Endothelial cell of umbilical vein (primary cell): ENCODE data around the gene MBLAC2. TPM values are rescaled to one million over a fixed set of nuclear protein-coding genes. Genes with fewer than 3 reads are reported as not detected.

Source experiments
- BruUV-seq: library from RNA; stranded (reverse); fragments of 400-500 nt; replicated peaks from 2 replicates; lab custom pipeline; 2021; lab: Mats Ljungman, UMichigan
- CTCF ChIA-PET: fragments of 300-600, 350-600 bp; sonication (Branson Sonifier 250); formaldehyde crosslinking; loops from one replicate; lab custom pipeline; 2021; ENCODE audit warnings: antibody characterized with exemption, inconsistent platforms; lab: Charles Lee
- POLR2A ChIA-PET: fragments of 300-600, 350-600 bp; sonication (Branson Sonifier 250); formaldehyde crosslinking; loops from one replicate; lab custom pipeline; 2021; ENCODE audit warnings: antibody characterized with exemption, inconsistent platforms; lab: Charles Lee
- DNase-seq: peaks from one replicate; pipeline ENCODE4 v3.0.0-alpha.2; 2011; ENCODE audit warnings: low read depth, low spot score
- FAIRE-seq: peaks from 2 replicates; lab custom pipeline; 2011; peaks lifted over from hg19 to GRCh38; lab: Jason Lieb, UNC
- H2AFZ ChIP-seq: 2 replicates; pipeline ENCODE4 v1.6.0; 2012; ENCODE audit warnings: low read depth, low read length, control low read depth, inconsistent platforms
- H3K27ac ChIP-seq: 2 replicates; pipeline ENCODE4 v1.5.1; 2011; ENCODE audit warnings: low read depth, mild to moderate bottlenecking, control low read depth, low read length, moderate library complexity; ENCODE audit not compliant: insufficient read depth
- H3K27me3 ChIP-seq, 2 experiments: 2 replicates each; pipeline versions ENCODE4 v1.6.0 to v1.6.1; 2011; ENCODE audit warnings: low read length in 2 of 2, mixed read lengths in 1 of 2; ENCODE audit not compliant: control insufficient read depth in 2 of 2, insufficient read depth in 2 of 2
- H3K36me3 ChIP-seq, 2 experiments: 2 replicates in 1 of 2; 3 replicates in 1 of 2; pipeline ENCODE4 v1.5.1; 2011; ENCODE audit warnings: low read length in 2 of 2, mild to moderate bottlenecking in 1 of 2, moderate library complexity in 1 of 2; ENCODE audit not compliant: control insufficient read depth in 2 of 2, insufficient read depth in 2 of 2; ENCODE audit errors: extremely low read depth in 1 of 2
- H3K4me1 ChIP-seq: 3 replicates; pipeline ENCODE4 v1.5.1; 2011; ENCODE audit warnings: mild to moderate bottlenecking, low read length; ENCODE audit not compliant: control insufficient read depth, insufficient read depth; ENCODE audit errors: extremely low read depth
- H3K4me2 ChIP-seq: 2 replicates; pipeline ENCODE4 v1.6.1; 2011; ENCODE audit warnings: low read length, control low read depth, mixed read lengths; ENCODE audit not compliant: insufficient read depth
- H3K4me3 ChIP-seq, 3 experiments: fragments of 200-600 bp in 1 of 3; sonication (generic), shearing (Covaris generic) in 1 of 3; replicated peaks in 1 of 3; 2 replicates each; pipeline ENCODE4 v1.5.1; 2011 to 2016; ENCODE audit warnings: control low read depth in 3 of 3, low read length in 3 of 3, mild to moderate bottlenecking in 2 of 3, inconsistent platforms in 1 of 3, low read depth in 1 of 3, moderate library complexity in 1 of 3; ENCODE audit not compliant: insufficient read depth in 1 of 3
- H3K79me2 ChIP-seq: 2 replicates; pipeline ENCODE4 v1.6.0; 2012; ENCODE audit warnings: low read length, inconsistent platforms; ENCODE audit not compliant: control insufficient read depth, insufficient read depth
- H3K9ac ChIP-seq: replicated peaks from 2 replicates; pipeline ENCODE3; 2011; ENCODE audit warnings: low read length, control low read depth; ENCODE audit not compliant: insufficient read depth; ENCODE audit errors: extremely low read depth
- H3K9me1 ChIP-seq: replicated peaks from 3 replicates; pipeline ENCODE4 v1.6.0; 2011; ENCODE audit warnings: mild to moderate bottlenecking, low read length; ENCODE audit not compliant: control insufficient read depth, insufficient read depth; ENCODE audit errors: extremely low read depth
- H3K9me3 ChIP-seq: replicated peaks from 2 replicates; pipeline ENCODE4 v1.5.1; 2012; ENCODE audit warnings: low read length, inconsistent platforms; ENCODE audit not compliant: control insufficient read depth, insufficient read depth
- H4K20me1 ChIP-seq: replicated peaks from 2 replicates; pipeline ENCODE3; 2011; ENCODE audit warnings: mild to moderate bottlenecking, low read length; ENCODE audit not compliant: control insufficient read depth, insufficient read depth; ENCODE audit errors: extremely low read depth
- EZH2 ChIP-seq: IDR thresholded peaks from 2 replicates; pipeline ENCODE4 v1.6.1; 2012; ENCODE audit warnings: borderline replicate concordance, low read depth, mild to moderate bottlenecking, moderate library complexity, low read length, inconsistent platforms; ENCODE audit not compliant: severe bottlenecking
- FOS ChIP-seq: IDR thresholded peaks from 2 replicates; pipeline ENCODE4 v1.6.1; 2011; ENCODE audit warnings: mild to moderate bottlenecking, low read length, moderate library complexity, borderline replicate concordance; ENCODE audit not compliant: insufficient read depth
- GATA2 ChIP-seq: IDR thresholded peaks from 2 replicates; pipeline ENCODE4 v1.7.0; 2011; ENCODE audit warnings: low read depth, mild to moderate bottlenecking, moderate library complexity, mixed read lengths, low read length; ENCODE audit not compliant: insufficient read length, insufficient read depth
- JUN ChIP-seq: IDR thresholded peaks from 2 replicates; pipeline ENCODE4 v1.6.1; 2011; ENCODE audit warnings: borderline replicate concordance, low read depth; ENCODE audit not compliant: insufficient read length, insufficient read depth
- MYC ChIP-seq: IDR thresholded peaks from one replicate; pipeline ENCODE4 v1.6.1; 2011; ENCODE audit warnings: mild to moderate bottlenecking, low read depth, low read length
- POLR2A ChIP-seq: IDR thresholded peaks from 2 replicates; pipeline ENCODE4 v1.6.1; 2012; ENCODE audit warnings: low read depth, mild to moderate bottlenecking, control low read depth, low read length
- POLR2AphosphoS5 ChIP-seq: IDR thresholded peaks from 2 replicates; pipeline ENCODE4 v1.6.1; 2012; ENCODE audit warnings: low read depth, mild to moderate bottlenecking, control low read depth, low read length, moderate library complexity; ENCODE audit not compliant: insufficient read depth
- dilution Hi-C: fragments of 300-500 bp; cut with MboI; formaldehyde crosslinking; loops from one replicate; pipeline ENCODE4 v1.15.0; 2019; ENCODE audit warnings: low sequenced_read_pairs; ENCODE audit not compliant: extremely low pct_ligation_motif_present
- intact Hi-C: fragments of 100-400 bp; cut with micrococcal nuclease; formaldehyde crosslinking; loops from one replicate; pipeline ENCODE4 v1.10.0; 2022
- polyA plus RNA-seq, 4 experiments: library from polyadenylated mRNA; depleted of rRNA in 3 of 4; stranded (reverse) in 3 of 4; unstranded in 1 of 4; fragments of >200 nt; gene quantifications; 2 replicates each; pipeline versions ENCODE4 v1.2.1 to v1.2.3, GENCODE V29; 2011 to 2012; ENCODE audit warnings: missing spikeins in 1 of 4
- total RNA-seq: library from RNA; stranded (reverse); gene quantifications from 2 replicates; pipeline ENCODE4 v1.2.3, GENCODE V29; 2021
- TF ChIP-seq, protein P1 (sequence below), 2 donors: IDR thresholded peaks; 1 replicate in 1 of 2; 2 replicates in 1 of 2; pipeline ENCODE4 v1.5.1; 2011; ENCODE audit warnings: low read length in 2 of 2, mild to moderate bottlenecking in 2 of 2, moderate library complexity in 2 of 2, control low read depth in 1 of 2, inconsistent platforms in 1 of 2, low read depth in 1 of 2; ENCODE audit not compliant: insufficient read depth in 1 of 2; ENCODE audit errors: extremely low read depth in 1 of 2
- TF ChIP-seq, protein P2 (sequence below): IDR thresholded peaks from 2 replicates; pipeline ENCODE4 v1.6.1; 2011; ENCODE audit not compliant: insufficient read depth, insufficient read length

MBLAC2 gene
- total and polyA plus RNA-seq, 2 donors (not counting 3 experiments of a cell fraction or from before 2014, with no cell fraction given): 2.1 to 5.3 TPM

- dilution Hi-C loops: no loop called here
- H3K4me1 ChIP-seq: no peaks in the 10 kb centered on the region
- BruUV-seq: no TSS peak
- no peaks in the 10 kb centered on the region for H3K9me3 ChIP-seq
- H3K36me3 ChIP-seq: no peaks in the 10 kb centered on the region
- H3K9ac ChIP-seq: no peak overlapping the region
- no peak overlapping the region for H3K27ac ChIP-seq
- H3K4me3 ChIP-seq: no peak overlapping the region
- ChIA-PET CTCF (interaction anchor here (1.2 to 2.9 kb wide), 2 partner anchors 18 to 363 kb away, joined by 4 to 15 read pairs; no protein-coding TSS in a partner anchor), POLR2A (no interaction called here)
- H4K20me1 ChIP-seq: no peaks in the 10 kb centered on the region
- no peaks in the 10 kb centered on the region for H3K79me2 ChIP-seq
- peak; percentile 7 for DNase-seq
- H3K27me3 ChIP-seq: peaks cover 6 to 12% of the 10 kb centered on the region in 2 experiments
- H3K9me1 ChIP-seq: no peaks in the 10 kb centered on the region
- H3K4me2 ChIP-seq: no peak overlapping the region
- intact Hi-C loops: no loop called here
- no peak overlapping the region for H2AFZ ChIP-seq
- TF ChIP-seq, protein P1, sequence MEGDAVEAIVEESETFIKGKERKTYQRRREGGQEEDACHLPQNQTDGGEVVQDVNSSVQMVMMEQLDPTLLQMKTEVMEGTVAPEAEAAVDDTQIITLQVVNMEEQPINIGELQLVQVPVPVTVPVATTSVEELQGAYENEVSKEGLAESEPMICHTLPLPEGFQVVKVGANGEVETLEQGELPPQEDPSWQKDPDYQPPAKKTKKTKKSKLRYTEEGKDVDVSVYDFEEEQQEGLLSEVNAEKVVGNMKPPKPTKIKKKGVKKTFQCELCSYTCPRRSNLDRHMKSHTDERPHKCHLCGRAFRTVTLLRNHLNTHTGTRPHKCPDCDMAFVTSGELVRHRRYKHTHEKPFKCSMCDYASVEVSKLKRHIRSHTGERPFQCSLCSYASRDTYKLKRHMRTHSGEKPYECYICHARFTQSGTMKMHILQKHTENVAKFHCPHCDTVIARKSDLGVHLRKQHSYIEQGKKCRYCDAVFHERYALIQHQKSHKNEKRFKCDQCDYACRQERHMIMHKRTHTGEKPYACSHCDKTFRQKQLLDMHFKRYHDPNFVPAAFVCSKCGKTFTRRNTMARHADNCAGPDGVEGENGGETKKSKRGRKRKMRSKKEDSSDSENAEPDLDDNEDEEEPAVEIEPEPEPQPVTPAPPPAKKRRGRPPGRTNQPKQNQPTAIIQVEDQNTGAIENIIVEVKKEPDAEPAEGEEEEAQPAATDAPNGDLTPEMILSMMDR (IDR thresholded peaks at IDR 0.05; ENCODE audit: extremely low read depth in 1 of 2, insufficient read depth in 1 of 2, low read depth in 1 of 2, low read length in 2 of 2): peak in 1 of 2 donors; percentile 17
- TF ChIP-seq POLR2A: no peak
- FAIRE-seq: no peak
These were observed 53.4 kb downstream of the MBLAC2 start for GRCh38 chr5:90421136-90421535.

GRCh38 chr5:90418214-90418613 is 56.4 kb downstream of the MBLAC2 start:
- H3K79me2 ChIP-seq: no peaks in the 10 kb centered on the region
- no peaks in the 10 kb centered on the region for H3K4me1 ChIP-seq
- no TSS peak for BruUV-seq
- H4K20me1 ChIP-seq: no peaks in the 10 kb centered on the region
- no peak overlapping the region for H3K4me3 ChIP-seq
- no peaks in the 10 kb centered on the region for H3K9me3 ChIP-seq
- FAIRE-seq: no peak
- no peak overlapping the region for H3K4me2 ChIP-seq
- CTCF ChIA-PET: interaction anchor here (1.5 kb wide), 1 partner anchor 365 kb away, joined by 4 read pairs; no protein-coding TSS in a partner anchor
- POLR2A ChIA-PET: no interaction called here
- no peaks in the 10 kb centered on the region for H3K9me1 ChIP-seq
- H2AFZ ChIP-seq: no peak overlapping the region
- TF ChIP-seq FOS: no peak
- TF ChIP-seq, protein P1 (IDR thresholded peaks at IDR 0.05; ENCODE audit: extremely low read depth in 1 of 2, insufficient read depth in 1 of 2, low read depth in 1 of 2, low read length in 2 of 2): no peak
- TF ChIP-seq JUN: no peak
- no peak for TF ChIP-seq MYC
- no peak for TF ChIP-seq GATA2
- TF ChIP-seq EZH2: no peak
- TF ChIP-seq, protein P2, sequence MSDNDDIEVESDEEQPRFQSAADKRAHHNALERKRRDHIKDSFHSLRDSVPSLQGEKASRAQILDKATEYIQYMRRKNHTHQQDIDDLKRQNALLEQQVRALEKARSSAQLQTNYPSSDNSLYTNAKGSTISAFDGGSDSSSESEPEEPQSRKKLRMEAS: no peak
- TF ChIP-seq POLR2A: no peak
- no peak for TF ChIP-seq POLR2AphosphoS5
- DNase-seq: no peak
- intact Hi-C loops (no loop called here), dilution Hi-C loops (no loop called here)
- H3K27me3 ChIP-seq: peaks cover 6 to 9% of the 10 kb centered on the region in 2 experiments
- H3K27ac ChIP-seq: no peak overlapping the region
- no peaks in the 10 kb centered on the region for H3K36me3 ChIP-seq
- H3K9ac ChIP-seq: no peak overlapping the region
